Naive B cell (primary cell): Measurements from ENCODE around the gene ORMDL3. TPM values are rescaled to one million over a fixed set of nuclear protein-coding genes. Genes with fewer than 3 reads are reported as not detected.
"Not testable (repeated sequence)": the region's sequence is repeated elsewhere in the genome, so short reads cannot be mapped to it uniquely, and the experiment has no call there.

Experiments used
- ATAC-seq, 2 donors: fragments of 150-1000 bp; cut with Tn5 transposase; 2 replicates each; pipeline ENCODE4 v1.10.0; 2021; ENCODE audit warnings: low read depth in 2 of 2, mild to moderate bottlenecking in 2 of 2, moderate library complexity in 2 of 2
- DNase-seq: peaks from one replicate; pipeline ENCODE4 v3.0.0; 2022
- H3K27ac Mint-ChIP-seq, 6 donors: one replicate each; pipeline ENCODE4 v1.8.0; 2020 to 2022; ENCODE audit warnings: mild to moderate bottlenecking in 6 of 6, mixed read lengths in 6 of 6, moderate library complexity in 5 of 6, inconsistent platforms in 2 of 6
- H3K27me3 Mint-ChIP-seq, 3 donors: one replicate each; pipeline ENCODE4 v1.8.0; 2021 to 2022; ENCODE audit warnings: mixed read lengths in 3 of 3, mild to moderate bottlenecking in 1 of 3
- H3K36me3 Mint-ChIP-seq, 2 donors: one replicate each; pipeline ENCODE4 v1.8.0; 2020 to 2022; ENCODE audit warnings: mixed read lengths in 2 of 2, inconsistent platforms in 1 of 2, mild to moderate bottlenecking in 1 of 2
- H3K4me1 Mint-ChIP-seq, 3 donors: one replicate each; pipeline ENCODE4 v1.8.0; 2020 to 2022; ENCODE audit warnings: mixed read lengths in 3 of 3, inconsistent platforms in 1 of 3, mild to moderate bottlenecking in 1 of 3, moderate library complexity in 1 of 3
- H3K4me3 Mint-ChIP-seq, 8 donors: one replicate each; pipeline ENCODE4 v1.8.0; 2020 to 2022; ENCODE audit warnings: mild to moderate bottlenecking in 8 of 8, mixed read lengths in 8 of 8, moderate library complexity in 8 of 8, inconsistent platforms in 2 of 8
- H3K9me3 Mint-ChIP-seq, 7 donors: one replicate each; pipeline ENCODE4 v1.8.0; 2020 to 2022; ENCODE audit warnings: mixed read lengths in 7 of 7, mild to moderate bottlenecking in 5 of 7, inconsistent platforms in 2 of 7, moderate library complexity in 1 of 7
- polyA plus RNA-seq, 6 donors: library from polyadenylated mRNA; unstranded; fragments of 300-500 nt; fragmentation: Illumina TruSeq; gene quantifications; one replicate each; pipeline ENCODE4 v1.2.3, GENCODE V29; 2021; ENCODE audit warnings: low read depth in 6 of 6

The ORMDL3 gene
- polyA plus RNA-seq, 6 donors from 2014 or later, result 71.8 to 181 (median 95.9) TPM

DNA sequence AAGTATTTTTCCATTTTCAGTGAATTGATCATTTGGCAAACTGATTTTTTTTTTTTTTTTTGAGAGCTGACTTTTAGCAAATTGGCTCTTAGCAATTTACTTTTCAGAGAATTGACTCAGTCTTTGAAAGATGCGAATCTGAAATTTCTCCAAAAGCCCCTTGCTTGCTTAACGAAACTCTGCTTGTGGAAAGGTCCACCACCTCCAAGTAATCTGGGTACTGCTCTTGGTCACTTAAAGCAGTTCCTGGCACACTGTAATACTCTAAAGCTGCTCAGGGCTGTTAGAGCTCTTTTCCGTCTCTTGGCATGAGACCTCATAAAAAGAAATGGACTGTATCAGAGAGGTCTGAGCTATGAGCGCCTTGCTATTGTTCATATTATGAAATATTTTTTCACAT, 11.8 kb downstream of the ORMDL3 start:
- H3K4me1 Mint-ChIP-seq, result peaks cover 13 to 35% (median 20%) of the 10 kb centered on the region in 3 donors
- H3K27ac Mint-ChIP-seq, result peak overlapping the region in 1 of 6 donors; percentile 3
- DNase-seq (no peak), ATAC-seq (no peak)
- peaks cover 18 to 28% of the 10 kb centered on the region in 2 donors for H3K36me3 Mint-ChIP-seq
- no peaks in the 10 kb centered on the region for H3K27me3 Mint-ChIP-seq
- no peaks in the 10 kb centered on the region for H3K9me3 Mint-ChIP-seq
- H3K4me3 Mint-ChIP-seq, result no peak overlapping the region

DNA sequence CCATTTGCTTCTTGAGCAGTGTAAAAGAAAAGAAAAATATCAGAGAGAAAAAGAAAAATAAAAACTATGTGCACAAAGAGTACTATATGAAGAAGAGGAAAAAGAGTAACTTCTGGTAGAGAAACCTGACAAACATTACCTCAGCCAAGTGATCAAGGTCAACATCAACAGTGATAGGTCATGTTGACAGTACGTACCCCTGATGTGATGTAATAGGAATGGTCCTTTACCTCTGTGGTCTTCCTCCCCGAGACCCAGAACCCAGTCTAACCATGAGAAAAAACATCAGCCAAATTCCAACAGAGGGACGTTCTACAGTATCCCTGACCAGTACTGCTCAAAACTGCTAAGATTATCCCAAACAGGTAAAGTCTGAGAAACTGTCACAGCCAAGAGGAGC, 13.4 kb downstream of the ORMDL3 start:
- Mint-ChIP-seq H3K36me3 (peaks cover 18 to 36% of the 10 kb centered on the region in 2 donors), H3K27me3 (no peaks in the 10 kb centered on the region), H3K4me3 (no peak overlapping the region), H3K27ac (peak overlapping the region in 2 of 6 donors; percentile 24 to 79), H3K4me1 (peaks cover 8 to 24% (median 11%) of the 10 kb centered on the region in 3 donors), H3K9me3 (no peaks in the 10 kb centered on the region)
- ATAC-seq (no peak), DNase-seq (no peak)

DNA sequence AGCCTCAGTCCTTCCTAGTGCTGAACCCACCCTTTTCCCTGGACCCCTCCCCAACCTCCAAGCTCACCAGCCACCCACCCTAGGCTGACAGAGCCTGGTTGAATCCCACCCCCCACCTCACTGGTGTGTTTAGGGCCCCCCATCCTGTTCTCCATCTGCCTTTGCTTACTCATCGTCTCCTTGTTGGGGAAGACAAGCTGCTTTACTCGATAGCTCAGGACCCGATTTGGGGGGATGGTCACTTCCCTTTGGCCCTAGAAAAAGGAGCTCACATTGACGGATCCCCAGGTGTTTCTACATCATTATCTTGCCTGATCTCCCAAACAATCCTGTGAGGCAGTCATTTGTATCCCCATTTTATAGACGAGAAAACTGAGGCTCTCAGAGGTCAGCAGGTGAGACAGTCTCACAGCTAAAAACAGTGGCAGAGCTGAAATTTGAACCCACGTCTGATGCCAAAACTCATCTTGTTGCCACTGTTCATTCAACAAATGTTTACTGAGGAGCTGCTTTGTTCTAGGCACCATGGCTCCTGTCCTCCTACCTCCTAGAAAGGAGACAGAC, 18.5 kb downstream of the ORMDL3 start:
- DNase-seq, result no peak
- Mint-ChIP-seq H3K9me3 (no peaks in the 10 kb centered on the region), H3K27me3 (no peaks in the 10 kb centered on the region), H3K4me3 (no peak overlapping the region), H3K4me1 (peaks cover 7 to 16% (median 15%) of the 10 kb centered on the region in 3 donors), H3K36me3 (peaks cover 25 to 36% of the 10 kb centered on the region in 2 donors), H3K27ac (peak overlapping the region in 1 of 6 donors; percentile 16)
- no peak for ATAC-seq

DNA sequence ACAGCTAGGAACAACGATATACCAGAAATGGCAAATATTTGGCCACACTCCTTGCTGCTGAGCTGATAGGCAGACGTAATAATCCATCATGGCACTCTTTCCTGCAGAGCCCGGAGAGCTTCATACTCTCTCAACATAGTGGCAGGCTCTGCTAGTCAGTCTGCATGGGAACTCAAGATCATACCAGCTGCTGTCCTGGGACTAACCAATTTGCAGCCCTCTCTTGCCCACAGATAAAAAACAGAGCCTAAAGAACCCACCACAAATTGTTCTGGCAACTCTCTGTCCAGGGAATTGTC, 22.5 kb downstream of the ORMDL3 start:
- no peaks in the 10 kb centered on the region for H3K9me3 Mint-ChIP-seq
- ATAC-seq, result no peak
- peaks cover 20 to 25% of the 10 kb centered on the region in 2 donors for H3K36me3 Mint-ChIP-seq
- peaks cover 8 to 23% (median 19%) of the 10 kb centered on the region in 3 donors for H3K4me1 Mint-ChIP-seq
- peak overlapping the region in 2 of 6 donors; percentile 9 to 41 for H3K27ac Mint-ChIP-seq
- H3K27me3 Mint-ChIP-seq, result no peaks in the 10 kb centered on the region
- DNase-seq, result no peak
- no peak overlapping the region for H3K4me3 Mint-ChIP-seq

DNA sequence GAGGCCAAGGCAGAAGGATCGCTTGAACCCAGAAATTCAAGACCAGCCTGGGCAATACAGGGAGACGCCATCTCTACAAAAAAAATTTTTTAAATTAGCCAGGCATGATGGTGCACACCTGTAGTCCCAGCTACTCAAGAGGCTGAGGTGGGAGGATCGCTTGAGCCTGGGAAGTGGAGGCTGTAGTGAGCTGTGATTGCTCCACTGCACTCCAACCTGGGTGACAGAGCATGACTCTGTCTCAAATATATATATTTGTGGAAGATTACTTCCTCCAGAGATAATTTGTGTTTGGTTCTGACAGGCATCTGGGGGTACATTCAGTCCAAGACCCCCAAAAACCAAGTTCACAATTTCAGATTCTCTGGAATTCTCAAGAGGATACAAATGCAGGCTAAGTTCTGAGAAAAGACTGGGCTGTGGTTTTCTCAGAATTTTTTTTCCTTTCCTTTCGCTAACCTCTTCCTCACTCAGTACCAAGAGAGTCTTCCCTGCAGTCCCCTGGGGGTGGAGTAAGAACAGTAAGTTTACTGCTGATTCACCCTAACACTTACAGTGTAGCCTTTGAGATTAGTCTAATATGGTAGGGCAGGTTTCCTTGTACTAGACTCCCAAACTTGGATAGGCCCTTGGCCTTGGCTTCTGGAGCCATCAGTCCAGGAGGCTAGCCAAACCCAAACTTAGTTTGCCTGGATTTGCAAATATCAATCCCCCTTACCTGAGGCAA, 24.1 kb downstream of the ORMDL3 start:
- DNase-seq (no peak), ATAC-seq (no peak)
- H3K27me3 Mint-ChIP-seq, result no peaks in the 10 kb centered on the region
- H3K36me3 Mint-ChIP-seq, result peaks cover 17 to 20% of the 10 kb centered on the region in 2 donors
- H3K4me1 Mint-ChIP-seq, result peaks cover 8 to 23% (median 19%) of the 10 kb centered on the region in 3 donors
- no peaks in the 10 kb centered on the region for H3K9me3 Mint-ChIP-seq
- peak overlapping the region in 3 of 6 donors; percentile 38 to 52 (median 44) for H3K27ac Mint-ChIP-seq
- peak overlapping the region in 2 of 8 donors; percentile 30 to 35 for H3K4me3 Mint-ChIP-seq

DNA sequence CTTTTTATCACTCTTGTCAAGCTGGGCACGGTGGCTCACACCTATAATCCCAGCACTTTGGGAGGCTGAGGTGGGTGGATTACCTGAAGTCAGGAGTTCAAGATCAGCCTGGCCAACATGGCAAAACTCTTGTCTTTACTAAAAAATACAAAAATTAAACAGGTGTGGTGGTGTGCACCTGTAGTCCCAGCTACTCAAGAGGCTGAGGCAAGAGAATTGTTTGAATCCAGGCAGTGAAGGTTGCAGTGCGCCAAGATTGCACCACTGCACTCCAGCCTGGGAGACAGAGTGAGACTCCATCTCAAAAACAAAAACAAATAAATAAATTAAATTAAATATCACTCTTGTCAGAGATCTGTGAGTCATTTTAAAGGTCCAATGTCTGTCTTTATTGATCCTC, 25.4 kb downstream of the ORMDL3 start:
- ATAC-seq, DNase-seq, H3K27me3 Mint-ChIP-seq, H3K9me3 Mint-ChIP-seq, H3K4me3 Mint-ChIP-seq, H3K27ac Mint-ChIP-seq: not testable (repeated sequence)
- Mint-ChIP-seq H3K36me3 (peaks cover 14 to 25% of the 10 kb centered on the region in 2 donors), H3K4me1 (peaks cover 8 to 21% (median 21%) of the 10 kb centered on the region in 3 donors)

DNA sequence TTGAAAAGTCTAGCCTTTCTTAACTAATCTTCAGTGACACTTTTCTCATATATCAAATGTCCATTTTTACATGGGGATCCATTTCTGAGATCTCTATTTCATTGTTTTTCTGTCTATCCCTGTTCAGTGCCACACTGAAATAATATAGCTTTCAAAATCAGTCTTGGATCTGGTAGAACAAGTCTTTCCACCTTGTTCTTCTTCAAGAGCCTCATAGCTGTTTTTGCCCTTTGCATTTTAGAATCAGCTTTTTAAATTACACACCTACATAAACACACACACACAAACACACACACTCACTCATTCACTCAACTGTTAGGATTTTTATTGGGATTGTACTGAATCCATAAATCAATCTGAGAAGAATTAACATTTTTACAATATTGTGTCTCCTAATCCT, 28.2 kb downstream of the ORMDL3 start:
- ATAC-seq (no peak), DNase-seq (no peak)
- Mint-ChIP-seq H3K4me1 (peaks cover 13 to 26% (median 15%) of the 10 kb centered on the region in 3 donors), H3K9me3 (no peaks in the 10 kb centered on the region), H3K36me3 (peaks cover 0 to 6% of the 10 kb centered on the region in 2 donors), H3K27ac (no peak overlapping the region), H3K4me3 (no peak overlapping the region), H3K27me3 (no peaks in the 10 kb centered on the region)

DNA sequence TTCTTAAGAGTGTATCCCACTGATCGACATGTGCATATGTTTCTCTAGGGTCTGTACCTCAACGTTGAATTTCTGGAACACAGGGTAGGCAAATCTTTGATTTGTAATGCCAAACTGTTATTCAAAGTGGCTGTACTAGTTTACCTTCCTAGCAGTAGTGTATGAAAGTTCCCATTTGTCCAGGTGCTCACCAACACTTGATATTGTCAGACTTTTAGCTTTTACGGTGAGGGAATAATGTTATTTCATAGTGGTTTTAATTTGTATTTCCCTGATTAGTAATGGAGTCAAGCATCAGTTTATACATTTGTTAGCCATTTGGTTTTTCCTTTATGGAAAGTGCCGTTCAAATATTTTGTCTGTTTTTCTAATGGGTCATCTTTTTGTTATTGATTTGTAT, 29.3 kb downstream of the ORMDL3 start:
- no peaks in the 10 kb centered on the region for H3K9me3 Mint-ChIP-seq
- H3K4me1 Mint-ChIP-seq, result peaks cover 9 to 24% (median 12%) of the 10 kb centered on the region in 3 donors
- peaks cover 0 to 6% of the 10 kb centered on the region in 2 donors for H3K36me3 Mint-ChIP-seq
- ATAC-seq (no peak), DNase-seq (no peak)
- H3K27ac Mint-ChIP-seq, result peak overlapping the region in 1 of 6 donors; percentile 58
- H3K27me3 Mint-ChIP-seq, result no peaks in the 10 kb centered on the region
- no peak overlapping the region for H3K4me3 Mint-ChIP-seq

DNA sequence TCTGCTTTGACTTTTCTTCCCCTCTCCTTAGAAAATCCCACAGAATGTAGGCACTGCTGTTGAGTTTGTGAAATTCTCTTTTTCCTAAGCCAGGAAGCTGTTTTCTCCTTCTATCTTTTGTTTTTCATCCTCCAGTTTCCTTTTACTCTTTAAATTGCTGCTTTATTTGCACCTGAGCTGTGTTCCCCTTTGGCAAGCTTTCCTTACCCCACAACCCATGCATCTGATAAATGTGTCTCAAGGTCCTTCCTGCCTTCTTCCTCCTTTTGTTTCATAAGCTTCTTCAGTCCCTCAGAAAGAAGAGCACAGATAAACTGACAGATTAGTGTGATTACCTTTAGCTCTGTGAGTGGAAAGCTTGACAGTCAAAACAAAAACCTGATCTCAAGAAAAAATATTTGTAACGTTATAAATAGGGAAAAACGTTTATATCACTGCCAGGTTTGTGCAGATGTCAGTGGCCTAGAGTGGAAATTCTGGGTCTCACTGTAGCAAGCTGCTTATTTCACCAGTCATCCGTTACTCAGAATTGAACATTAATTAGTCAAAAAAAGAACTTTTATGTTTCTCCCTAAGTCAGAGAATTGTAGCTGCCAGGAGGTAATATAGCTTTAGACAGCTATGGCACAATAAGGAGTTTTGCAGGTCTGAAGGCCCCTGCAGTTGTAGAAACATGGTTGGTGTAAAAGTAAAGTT, 32.6 kb downstream of the ORMDL3 start:
- H3K27ac Mint-ChIP-seq, result peak overlapping the region; percentile 43 to 97 (median 65)
- no peaks in the 10 kb centered on the region for H3K9me3 Mint-ChIP-seq
- peaks cover 0 to 6% of the 10 kb centered on the region in 2 donors for H3K36me3 Mint-ChIP-seq
- peak overlapping the region in 4 of 8 donors; percentile 12 to 71 (median 24) for H3K4me3 Mint-ChIP-seq
- H3K27me3 Mint-ChIP-seq, result no peaks in the 10 kb centered on the region
- ATAC-seq (peak in 1 of 2 donors; percentile 58), DNase-seq (peak; percentile 2)
- peaks cover 12 to 37% (median 12%) of the 10 kb centered on the region in 3 donors for H3K4me1 Mint-ChIP-seq

DNA sequence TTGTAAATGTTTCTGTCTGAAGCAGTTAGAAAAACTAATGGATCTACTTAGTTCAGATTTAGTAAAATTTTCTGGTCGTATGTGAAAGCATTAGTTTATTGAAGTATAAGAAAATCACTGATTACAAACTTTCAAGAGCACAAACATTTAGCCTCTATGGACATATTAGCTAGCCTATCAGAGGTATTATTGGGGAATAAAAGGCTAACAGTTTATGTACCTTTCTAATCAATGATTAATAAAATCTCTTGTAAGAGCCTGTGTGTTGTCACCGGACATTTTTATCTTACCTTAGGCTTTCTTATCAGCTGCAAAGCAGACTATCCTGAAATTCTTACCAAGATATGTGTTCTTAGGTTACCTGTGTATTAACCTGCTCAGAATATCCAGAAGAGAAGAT, 38.2 kb downstream of the ORMDL3 start:
- Mint-ChIP-seq H3K27me3 (no peaks in the 10 kb centered on the region), H3K4me1 (peaks cover 9 to 35% (median 11%) of the 10 kb centered on the region in 3 donors), H3K36me3 (no peaks in the 10 kb centered on the region), H3K9me3 (no peaks in the 10 kb centered on the region), H3K4me3 (no peak overlapping the region), H3K27ac (peak overlapping the region in 1 of 6 donors; percentile 9)
- ATAC-seq, result no peak
- no peak for DNase-seq

DNA sequence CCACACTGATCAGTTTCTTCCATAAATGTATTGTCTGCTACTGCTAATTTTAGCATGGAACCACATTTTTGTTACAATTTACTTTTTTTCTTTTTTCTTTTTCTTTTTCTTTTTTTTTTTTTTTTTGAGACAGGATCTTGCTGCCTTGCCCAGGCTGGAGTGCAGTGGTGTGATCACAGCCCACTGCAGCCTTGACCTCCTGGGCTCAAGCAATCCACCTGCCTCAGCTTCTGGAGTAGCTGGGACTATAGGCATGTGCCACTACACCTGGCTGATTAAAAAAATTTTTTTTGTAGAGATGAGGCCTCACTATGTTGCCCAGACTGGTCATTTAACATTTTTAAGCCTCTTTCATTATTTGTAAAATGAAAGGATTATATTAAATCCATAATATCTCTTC, 40.3 kb downstream of the ORMDL3 start:
- H3K9me3 Mint-ChIP-seq, result no peaks in the 10 kb centered on the region
- H3K27ac Mint-ChIP-seq, result no peak overlapping the region
- peaks cover 6 to 24% (median 11%) of the 10 kb centered on the region in 3 donors for H3K4me1 Mint-ChIP-seq
- DNase-seq (no peak), ATAC-seq (no peak)
- no peaks in the 10 kb centered on the region for H3K27me3 Mint-ChIP-seq
- H3K36me3 Mint-ChIP-seq, result no peaks in the 10 kb centered on the region
- no peak overlapping the region for H3K4me3 Mint-ChIP-seq

DNA sequence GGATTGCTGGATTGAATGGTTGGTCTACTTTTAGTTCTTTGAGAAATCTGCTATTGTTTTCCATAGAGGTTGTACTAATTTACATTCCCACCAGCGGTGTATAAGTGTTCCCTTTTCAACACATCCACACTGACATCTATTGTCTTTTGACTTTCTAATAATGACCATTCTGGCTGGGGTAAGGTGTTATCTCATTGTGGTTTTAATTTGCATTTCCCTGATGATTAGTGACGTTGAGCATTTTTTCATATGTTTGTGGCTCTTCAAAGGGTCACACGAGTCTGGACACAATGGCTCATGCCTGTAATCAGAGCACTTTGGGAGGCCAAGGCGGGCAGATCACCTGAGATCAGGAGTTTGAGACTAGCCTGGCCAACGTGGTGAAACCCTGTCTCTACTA, 41.3 kb downstream of the ORMDL3 start:
- not testable (repeated sequence) for H3K9me3 Mint-ChIP-seq, H3K36me3 Mint-ChIP-seq, H3K4me3 Mint-ChIP-seq, H3K27me3 Mint-ChIP-seq, DNase-seq, ATAC-seq
- peaks cover 10 to 31% (median 14%) of the 10 kb centered on the region in 3 donors for H3K4me1 Mint-ChIP-seq
- peak overlapping the region in 1 of 6 donors; percentile 44 for H3K27ac Mint-ChIP-seq

DNA sequence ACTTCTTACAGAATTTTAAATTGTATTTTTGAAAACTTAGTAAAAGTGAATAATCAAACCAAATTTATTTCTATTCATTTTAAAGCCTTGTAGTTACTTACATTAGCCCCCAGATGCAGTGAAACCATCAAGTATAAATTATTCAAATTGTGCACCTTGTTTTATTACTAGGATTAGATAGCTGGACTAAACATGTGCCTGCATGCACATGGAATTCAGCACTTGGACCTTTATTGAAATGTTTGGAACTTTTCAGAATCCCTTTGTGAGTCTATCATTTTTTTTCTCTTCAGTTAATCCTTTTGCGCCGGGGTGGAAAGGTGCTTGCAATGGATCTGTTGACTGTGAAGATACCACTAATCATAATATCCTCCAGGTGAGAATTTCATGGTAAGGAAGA, 54.6 kb downstream of the ORMDL3 start:
- ATAC-seq (no peak), DNase-seq (no peak)
- Mint-ChIP-seq H3K27me3 (no peaks in the 10 kb centered on the region), H3K27ac (peak overlapping the region in 3 of 6 donors; percentile 47 to 92 (median 76)), H3K36me3 (no peaks in the 10 kb centered on the region), H3K4me3 (peak overlapping the region in 7 of 8 donors; percentile 28 to 79 (median 65)), H3K9me3 (peaks cover 0 to 9% (median 0%) of the 10 kb centered on the region in 7 donors), H3K4me1 (peaks cover 19 to 55% (median 26%) of the 10 kb centered on the region in 3 donors)
